Lower leg skin (tissue), 3 donors: Measurements from ENCODE around the gene KIF18A.

Experiments
- POLR2A ChIP-seq, 2 donors: fragments of 450-650 bp; IDR thresholded peaks; one replicate each; pipeline ENCODE4 v1.6.1; 2016 to 2017; ENCODE audit warnings: antibody characterized with exemption in 2 of 2, mild to moderate bottlenecking in 1 of 2, moderate library complexity in 1 of 2
- TF ChIP-seq, protein P1 (sequence below), 3 donors: fragments of 450-650 bp; IDR thresholded peaks; one replicate each; pipeline ENCODE4 v1.5.1; 2016; ENCODE audit warnings: antibody characterized with exemption in 3 of 3, mild to moderate bottlenecking in 3 of 3, moderate library complexity in 2 of 3

DNA sequence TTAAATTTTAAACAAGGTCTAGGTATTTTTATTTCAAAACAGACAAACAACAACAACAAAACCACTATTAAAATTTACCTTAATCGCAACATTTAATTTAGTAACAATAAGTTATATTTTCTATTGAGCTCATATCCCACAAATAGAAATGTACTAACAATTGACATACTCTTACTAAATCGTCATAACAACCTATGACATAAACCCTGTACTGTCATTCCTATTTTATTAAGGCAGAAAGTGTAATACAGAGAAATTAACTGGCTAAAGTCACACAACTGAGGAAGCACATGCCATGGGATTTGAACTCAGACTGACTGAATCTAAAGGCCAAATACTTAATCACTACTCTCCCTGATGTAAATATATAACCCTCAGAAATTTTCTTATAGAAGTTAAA, 3.0 kb downstream of the KIF18A start:
- TF ChIP-seq, protein P1, sequence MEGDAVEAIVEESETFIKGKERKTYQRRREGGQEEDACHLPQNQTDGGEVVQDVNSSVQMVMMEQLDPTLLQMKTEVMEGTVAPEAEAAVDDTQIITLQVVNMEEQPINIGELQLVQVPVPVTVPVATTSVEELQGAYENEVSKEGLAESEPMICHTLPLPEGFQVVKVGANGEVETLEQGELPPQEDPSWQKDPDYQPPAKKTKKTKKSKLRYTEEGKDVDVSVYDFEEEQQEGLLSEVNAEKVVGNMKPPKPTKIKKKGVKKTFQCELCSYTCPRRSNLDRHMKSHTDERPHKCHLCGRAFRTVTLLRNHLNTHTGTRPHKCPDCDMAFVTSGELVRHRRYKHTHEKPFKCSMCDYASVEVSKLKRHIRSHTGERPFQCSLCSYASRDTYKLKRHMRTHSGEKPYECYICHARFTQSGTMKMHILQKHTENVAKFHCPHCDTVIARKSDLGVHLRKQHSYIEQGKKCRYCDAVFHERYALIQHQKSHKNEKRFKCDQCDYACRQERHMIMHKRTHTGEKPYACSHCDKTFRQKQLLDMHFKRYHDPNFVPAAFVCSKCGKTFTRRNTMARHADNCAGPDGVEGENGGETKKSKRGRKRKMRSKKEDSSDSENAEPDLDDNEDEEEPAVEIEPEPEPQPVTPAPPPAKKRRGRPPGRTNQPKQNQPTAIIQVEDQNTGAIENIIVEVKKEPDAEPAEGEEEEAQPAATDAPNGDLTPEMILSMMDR (IDR thresholded peaks at IDR 0.05): no peak
- TF ChIP-seq POLR2A (IDR thresholded peaks at IDR 0.05): no peak
